HUDEP-2 (cell line): ENCODE data around the gene HLX.

Source experiments
- DNase-seq, 76 experiments: peaks; one replicate each; lab custom pipeline; 2025; ENCODE audit not compliant: unreplicated experiment in 76 of 76; lab: John Stamatoyannopoulos, UW

The HLX gene

GRCh38 chr1:220921498-220921897, 42.3 kb downstream of the HLX start:
- DNase-seq, result no peak

- no peak for DNase-seq
Measured at GRCh38 chr1:220921971-220922635, 42.9 kb downstream of the HLX start.

DNA sequence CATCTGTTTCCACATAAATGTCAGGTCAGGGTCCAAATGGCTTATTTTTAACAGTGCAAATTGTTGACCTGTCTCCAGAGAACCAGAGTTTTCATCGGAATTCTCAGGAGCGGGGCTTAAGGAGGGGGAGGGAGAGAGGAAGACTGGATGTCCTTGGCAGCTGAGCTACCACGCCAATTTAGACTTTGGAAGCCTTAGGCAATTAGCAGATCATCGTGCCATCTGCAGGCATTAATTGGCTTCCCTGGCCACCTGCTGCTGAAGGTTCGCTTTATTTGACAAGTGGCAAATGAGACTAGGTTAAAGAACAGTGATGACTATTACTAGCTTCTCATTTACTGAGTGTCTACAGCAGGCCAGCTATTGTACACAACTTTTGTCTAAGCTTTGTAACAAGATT, 43.7 kb downstream of the HLX start:
- DNase-seq, result no peak

GRCh38 chr1:220924331-220924970, 45.2 kb downstream of the HLX start:
- no peak for DNase-seq

- no peak for DNase-seq
Measured at GRCh38 chr1:220925707-220926106, 46.5 kb downstream of the HLX start.

GRCh38 chr1:220926146-220926545, 46.9 kb downstream of the HLX start:
- no peak for DNase-seq

GRCh38 chr1:220927442-220927841, 48.2 kb downstream of the HLX start:
- no peak for DNase-seq

DNA sequence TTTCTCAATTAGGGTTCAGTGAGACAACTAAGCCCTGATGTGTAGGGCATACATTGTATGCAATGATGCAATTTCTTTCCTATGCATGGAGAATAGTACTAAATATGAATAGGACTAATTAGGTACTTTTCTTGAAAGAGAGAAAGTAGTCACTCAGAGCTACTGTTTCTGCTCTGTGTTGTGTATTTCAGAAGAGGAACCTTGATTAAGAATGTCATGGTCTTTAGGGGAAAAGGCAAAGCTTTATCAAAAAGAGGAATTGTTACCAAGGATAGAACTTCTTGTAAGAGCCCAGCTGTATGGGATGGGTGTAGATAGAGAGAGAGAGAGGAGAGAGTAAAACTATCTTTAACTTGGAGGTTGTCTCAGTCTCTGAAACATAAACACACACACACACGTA, 49.1 kb downstream of the HLX start:
- no peak for DNase-seq

DNA sequence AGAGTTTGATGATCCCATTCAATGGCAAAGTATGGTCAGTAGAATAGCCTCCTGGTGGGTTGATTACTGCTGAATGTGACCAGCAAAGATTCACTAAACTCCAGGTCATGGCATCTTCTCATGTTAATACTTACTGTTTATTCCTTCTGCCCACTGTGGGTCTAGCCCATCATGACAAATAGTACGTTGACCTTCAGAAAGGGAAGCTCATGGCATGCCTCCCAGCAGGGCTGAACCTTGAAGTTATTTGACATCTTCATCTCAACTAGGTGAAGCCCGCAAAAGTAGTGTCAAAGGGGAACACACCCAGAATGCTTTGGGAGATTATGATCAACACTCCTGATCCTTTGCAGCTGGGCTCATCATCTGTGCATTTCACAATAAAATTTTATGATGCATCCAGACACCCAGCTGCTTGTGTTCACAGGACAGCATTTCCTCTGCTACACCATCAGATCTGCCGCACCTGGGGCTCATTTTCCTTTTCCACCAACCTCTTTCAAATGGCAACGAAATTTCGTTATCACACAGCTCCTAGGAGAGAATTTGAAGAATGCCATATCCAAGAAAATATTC, 49.6 kb downstream of the HLX start:
- DNase-seq, result no peak

- no peak for DNase-seq
Measured at GRCh38 chr1:220929304-220929703, 50.1 kb downstream of the HLX start.
